Measurements from ENCODE around the gene IFT80. TPM values are rescaled to one million over a fixed set of nuclear protein-coding genes. Genes with fewer than 3 reads are reported as not detected.

IFT80 gene
- total RNA-seq, 6 donors from 2014 or later = 12.1 to 68.1 (median 28.4) TPM

DNA sequence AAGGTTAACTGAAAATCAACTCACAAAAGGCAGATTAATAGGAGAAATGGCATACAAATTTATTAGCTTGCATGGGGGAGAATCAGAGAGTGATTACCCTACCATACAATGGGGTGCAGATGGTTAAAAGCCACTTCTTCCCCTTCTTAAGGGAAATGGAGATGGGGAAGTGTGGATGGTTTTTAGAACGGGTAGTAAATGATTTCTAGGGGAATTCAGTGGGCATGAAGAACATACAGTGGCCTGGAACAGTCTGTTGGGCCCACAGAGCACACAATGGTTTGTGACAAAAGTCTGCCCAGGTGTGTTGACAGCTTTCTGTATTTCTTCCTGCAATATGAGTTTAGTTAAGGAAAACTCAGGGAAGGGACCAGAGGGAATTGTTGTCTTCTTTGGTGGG is 112.8 kb downstream of the IFT80 start:
- TF ChIP-seq, protein P1, sequence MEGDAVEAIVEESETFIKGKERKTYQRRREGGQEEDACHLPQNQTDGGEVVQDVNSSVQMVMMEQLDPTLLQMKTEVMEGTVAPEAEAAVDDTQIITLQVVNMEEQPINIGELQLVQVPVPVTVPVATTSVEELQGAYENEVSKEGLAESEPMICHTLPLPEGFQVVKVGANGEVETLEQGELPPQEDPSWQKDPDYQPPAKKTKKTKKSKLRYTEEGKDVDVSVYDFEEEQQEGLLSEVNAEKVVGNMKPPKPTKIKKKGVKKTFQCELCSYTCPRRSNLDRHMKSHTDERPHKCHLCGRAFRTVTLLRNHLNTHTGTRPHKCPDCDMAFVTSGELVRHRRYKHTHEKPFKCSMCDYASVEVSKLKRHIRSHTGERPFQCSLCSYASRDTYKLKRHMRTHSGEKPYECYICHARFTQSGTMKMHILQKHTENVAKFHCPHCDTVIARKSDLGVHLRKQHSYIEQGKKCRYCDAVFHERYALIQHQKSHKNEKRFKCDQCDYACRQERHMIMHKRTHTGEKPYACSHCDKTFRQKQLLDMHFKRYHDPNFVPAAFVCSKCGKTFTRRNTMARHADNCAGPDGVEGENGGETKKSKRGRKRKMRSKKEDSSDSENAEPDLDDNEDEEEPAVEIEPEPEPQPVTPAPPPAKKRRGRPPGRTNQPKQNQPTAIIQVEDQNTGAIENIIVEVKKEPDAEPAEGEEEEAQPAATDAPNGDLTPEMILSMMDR (IDR thresholded peaks at IDR 0.05) = no peak
- no peak for TF ChIP-seq POLR2A (IDR thresholded peaks at IDR 0.05)
- no peak for TF ChIP-seq POLR2AphosphoS5 (IDR thresholded peaks at IDR 0.05)
- TF ChIP-seq EP300 (IDR thresholded peaks at IDR 0.05) = no peak
- ATAC-seq (ENCODE audit: low FRiP score in 2 of 2) = no peak

DNA sequence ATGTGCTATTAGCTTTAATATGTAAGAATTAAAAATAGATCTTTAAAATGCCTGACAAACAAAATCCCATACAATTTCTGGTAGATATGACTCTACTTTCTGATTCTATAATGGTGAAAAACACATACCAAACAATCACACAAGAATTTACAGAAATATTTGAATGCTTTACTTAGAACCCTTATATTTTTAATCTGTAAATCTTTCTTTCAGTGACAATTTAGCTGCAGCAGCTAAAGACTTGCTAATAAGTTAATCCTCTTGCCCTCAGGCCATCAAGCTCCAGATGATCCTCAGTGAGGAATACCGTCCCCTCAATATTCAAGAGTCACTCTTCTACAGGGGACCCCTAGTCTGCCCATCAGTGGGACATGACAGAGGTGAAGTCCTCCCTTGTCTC is 118.2 kb downstream of the IFT80 start:
- 100% methylated on average over 1 of the region's 1 CpG for WGBS, 2 donors
- Histone ChIP-seq H3K36me3 (peaks cover 0 to 31% (median 0%) of the 10 kb centered on the region in 4 donors), H3K27ac (no peak overlapping the region), H3K4me3 (no peak overlapping the region), H3K27me3 (no peaks in the 10 kb centered on the region), H3K4me1 (no peaks in the 10 kb centered on the region), H3K9me3 (no peaks in the 10 kb centered on the region)
- no peak for ATAC-seq (ENCODE audit: low FRiP score in 2 of 2)
- TF ChIP-seq, protein P1 (IDR thresholded peaks at IDR 0.05) = no peak
- no peak for TF ChIP-seq POLR2AphosphoS5 (IDR thresholded peaks at IDR 0.05)
- TF ChIP-seq EP300 (IDR thresholded peaks at IDR 0.05) = no peak
- no peak for TF ChIP-seq POLR2A (IDR thresholded peaks at IDR 0.05)
- no peak for DNase-seq

More for the DNA sequence above, 112.8 kb downstream of the IFT80 start:
- Histone ChIP-seq H3K4me1 (no peaks in the 10 kb centered on the region), H3K36me3 (peaks cover 0 to 5% (median 0%) of the 10 kb centered on the region in 4 donors), H3K27me3 (no peaks in the 10 kb centered on the region), H3K9me3 (no peaks in the 10 kb centered on the region), H3K4me3 (no peak overlapping the region), H3K27ac (no peak overlapping the region)
- no peak for DNase-seq
- WGBS, 2 donors = 70 to 72% methylated on average over 1 of the region's 1 CpG

DNA sequence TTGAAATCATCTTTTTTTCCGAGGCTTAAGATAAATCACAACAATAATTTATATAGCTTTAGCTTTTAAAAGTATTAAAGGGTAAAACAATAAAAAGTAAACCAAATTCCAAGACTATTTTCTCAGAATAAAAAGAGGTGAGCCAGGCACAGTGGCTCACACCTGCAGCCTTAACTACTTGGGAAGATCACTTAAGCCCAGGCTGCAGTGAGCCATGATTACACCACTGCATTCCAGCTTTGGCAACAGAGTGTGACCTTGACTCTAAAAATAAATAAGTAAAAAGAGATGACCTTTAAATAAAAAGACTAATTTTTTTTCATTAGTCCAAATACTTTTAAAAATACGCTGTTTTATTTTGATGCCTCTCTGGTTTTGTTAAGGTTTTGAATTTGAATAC is 119.4 kb downstream of the IFT80 start:
- WGBS, 2 donors = 71 to 96% methylated on average over 2 of the region's 2 CpGs
- no peak for ATAC-seq (ENCODE audit: low FRiP score in 2 of 2)
- H3K9me3 ChIP-seq = no peaks in the 10 kb centered on the region
- peaks cover 0 to 31% (median 0%) of the 10 kb centered on the region in 4 donors for H3K36me3 ChIP-seq
- no peaks in the 10 kb centered on the region for H3K27me3 ChIP-seq
- TF ChIP-seq, protein P1 (IDR thresholded peaks at IDR 0.05) = no peak
- TF ChIP-seq POLR2A (IDR thresholded peaks at IDR 0.05) (no peak), POLR2AphosphoS5 (IDR thresholded peaks at IDR 0.05) (no peak), EP300 (IDR thresholded peaks at IDR 0.05) (no peak)
- no peak for DNase-seq
- H3K4me1 ChIP-seq = no peaks in the 10 kb centered on the region
- H3K27ac ChIP-seq = no peak overlapping the region
- no peak overlapping the region for H3K4me3 ChIP-seq

DNA sequence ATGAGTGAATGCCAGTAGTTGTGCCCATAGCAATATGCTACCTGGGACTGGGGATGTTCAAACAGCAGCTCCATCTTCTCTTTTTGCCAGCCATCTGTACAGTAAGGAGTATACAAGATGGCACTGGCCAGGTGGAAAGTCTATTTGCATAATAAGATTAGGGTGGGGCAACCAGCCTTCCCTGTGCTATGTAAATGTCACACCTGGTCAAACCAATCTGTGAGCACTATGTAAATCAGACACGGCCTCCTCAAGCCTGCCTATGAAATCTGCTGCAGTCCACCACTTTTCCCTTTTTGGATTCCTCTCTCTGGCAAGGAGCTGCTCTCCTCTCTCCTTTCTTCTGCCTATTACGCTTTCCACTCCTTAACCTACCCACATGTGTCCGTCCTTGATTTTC is 120.8 kb downstream of the IFT80 start:
- H3K27ac ChIP-seq = no peak overlapping the region
- DNase-seq (no peak), ATAC-seq (ENCODE audit: low FRiP score in 2 of 2) (no peak)
- H3K9me3 ChIP-seq = no peaks in the 10 kb centered on the region
- no peaks in the 10 kb centered on the region for H3K27me3 ChIP-seq
- H3K4me3 ChIP-seq = no peak overlapping the region
- no peaks in the 10 kb centered on the region for H3K4me1 ChIP-seq
- H3K36me3 ChIP-seq = peaks cover 0 to 37% (median 2%) of the 10 kb centered on the region in 4 donors
- WGBS, 2 donors = 91 to 100% methylated on average over 3 of the region's 3 CpGs
- TF ChIP-seq, protein P1 (IDR thresholded peaks at IDR 0.05) = no peak
- TF ChIP-seq POLR2A (IDR thresholded peaks at IDR 0.05) = no peak
- no peak for TF ChIP-seq POLR2AphosphoS5 (IDR thresholded peaks at IDR 0.05)
- no peak for TF ChIP-seq EP300 (IDR thresholded peaks at IDR 0.05)

DNA sequence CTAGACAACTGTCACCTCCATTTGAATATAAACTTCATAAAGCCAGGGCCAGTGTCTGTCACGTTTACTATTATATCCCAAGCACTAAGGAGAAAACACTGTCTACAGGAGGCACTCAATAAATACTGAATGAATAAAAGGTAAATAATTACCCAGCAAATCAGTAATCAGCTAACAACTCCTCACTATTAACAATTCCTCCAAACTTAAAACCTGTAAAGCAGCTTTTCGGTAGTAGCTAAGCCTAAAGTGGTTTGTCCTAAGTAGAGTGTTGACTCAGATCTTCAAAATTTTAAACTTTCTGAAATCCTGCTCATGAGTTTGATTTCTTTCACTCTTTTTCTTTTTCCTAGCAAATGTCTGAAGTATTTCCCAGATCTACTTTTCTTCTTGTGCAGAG is 133.9 kb downstream of the IFT80 start:
- ATAC-seq (ENCODE audit: low FRiP score in 2 of 2) (peak in 1 of 2 donors; percentile 59), DNase-seq (no peak)
- no peaks in the 10 kb centered on the region for H3K27me3 ChIP-seq
- H3K36me3 ChIP-seq = peaks cover 0 to 3% (median 0%) of the 10 kb centered on the region in 4 donors
- no peak overlapping the region for H3K4me3 ChIP-seq
- H3K9me3 ChIP-seq = no peaks in the 10 kb centered on the region
- H3K27ac ChIP-seq = no peak overlapping the region
- peaks cover 0 to 4% (median under 1%) of the 10 kb centered on the region in 4 donors for H3K4me1 ChIP-seq
- TF ChIP-seq, protein P1 (IDR thresholded peaks at IDR 0.05) = no peak
- no peak for TF ChIP-seq POLR2AphosphoS5 (IDR thresholded peaks at IDR 0.05)
- no peak for TF ChIP-seq EP300 (IDR thresholded peaks at IDR 0.05)
- TF ChIP-seq POLR2A (IDR thresholded peaks at IDR 0.05) = no peak
- WGBS, 2 donors = 58 to 75% methylated on average over 2 of the region's 2 CpGs
